GM19023 (cell line): ENCODE data around the gene AP4E1.
"Not testable (repeated sequence)": the region's sequence is repeated elsewhere in the genome, so short reads cannot be mapped to it uniquely, and the experiment has no call there.

Experiments
- ATAC-seq: cut with Tn5 transposase; IDR thresholded peaks from one replicate; pipeline ENCODE4 v1.9.1; 2021; ENCODE audit warnings: mild to moderate bottlenecking, moderate library complexity; ENCODE audit not compliant: unreplicated experiment

AP4E1 gene

DNA sequence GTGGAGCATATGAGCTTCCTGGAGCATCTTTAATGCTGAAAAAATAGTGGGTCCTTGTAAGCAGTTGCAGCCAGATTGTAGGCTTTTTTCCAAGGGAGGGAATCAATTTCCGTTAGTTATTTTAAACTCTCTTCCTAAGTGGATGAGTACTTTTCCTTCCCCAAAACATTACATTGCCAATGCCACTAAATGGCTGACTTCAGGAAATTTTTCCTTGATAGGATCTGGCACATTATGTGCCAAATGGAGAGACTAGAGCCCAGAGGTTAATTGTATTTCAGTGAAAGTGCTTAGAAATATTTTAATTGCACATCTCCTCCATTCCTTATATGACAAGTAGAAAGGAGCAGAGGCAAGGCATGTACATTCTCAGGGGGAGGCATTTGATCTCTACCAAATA lies 102.7 kb downstream of the AP4E1 start:
- no peak for ATAC-seq

DNA sequence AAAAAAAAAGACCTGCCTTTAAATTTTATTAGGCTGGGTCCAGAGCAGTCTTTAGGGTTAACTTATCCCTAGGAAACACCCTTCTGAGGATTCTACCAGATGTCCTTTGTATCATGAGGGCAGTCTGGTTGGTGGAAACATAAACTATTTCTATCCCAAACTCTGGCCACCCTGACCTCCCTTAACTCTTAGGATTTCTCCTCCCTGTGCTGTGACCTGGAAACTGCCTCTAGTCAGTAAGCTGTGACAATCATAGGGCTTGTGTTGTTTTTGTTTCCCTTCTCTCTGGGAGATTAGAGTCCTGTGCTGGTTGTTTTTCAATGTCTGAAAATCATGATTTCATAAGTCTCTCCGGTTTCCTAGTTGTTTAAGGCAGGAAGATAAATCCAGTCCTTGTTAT lies 108.1 kb downstream of the AP4E1 start:
- ATAC-seq = no peak

DNA sequence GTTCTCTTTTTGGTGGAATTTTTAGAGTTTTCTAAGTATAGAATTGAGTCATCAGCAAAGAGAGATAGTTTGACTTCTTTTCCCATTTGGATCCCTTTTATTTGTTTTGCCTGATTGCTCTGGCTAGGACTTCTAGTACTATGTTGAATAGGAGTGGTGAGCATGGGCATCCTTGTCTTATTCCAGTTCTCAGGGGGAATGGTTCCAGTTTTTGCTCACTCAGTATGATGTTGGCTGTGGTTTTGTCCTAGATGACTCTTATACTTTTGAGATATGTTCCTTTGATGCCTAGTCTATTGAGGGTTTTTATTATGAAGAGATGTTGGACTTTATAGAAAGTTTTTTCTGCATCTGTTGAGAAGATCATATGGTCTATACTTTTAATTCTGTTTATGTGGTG lies 113.7 kb downstream of the AP4E1 start:
- ATAC-seq = no peak

DNA sequence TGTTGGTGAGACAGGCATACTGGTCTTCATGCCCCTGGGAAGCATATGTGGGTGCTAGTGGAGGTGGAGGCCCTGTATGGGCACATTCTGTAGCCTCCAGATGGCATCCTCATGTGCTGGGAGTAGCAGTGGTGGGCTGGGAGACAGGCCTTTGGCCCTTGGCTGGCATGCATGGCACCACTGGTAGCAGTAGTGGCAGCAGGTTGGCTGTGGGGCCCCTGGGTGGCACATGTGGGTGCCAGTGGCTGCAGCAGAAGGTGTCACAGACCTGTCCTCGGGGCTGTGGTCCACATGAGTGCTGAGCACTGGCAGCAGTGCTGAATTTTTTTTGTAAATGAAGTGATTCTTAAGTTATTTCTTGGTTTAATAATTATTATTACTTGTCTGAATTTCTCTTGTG lies 115.0 kb downstream of the AP4E1 start:
- ATAC-seq = no peak

DNA sequence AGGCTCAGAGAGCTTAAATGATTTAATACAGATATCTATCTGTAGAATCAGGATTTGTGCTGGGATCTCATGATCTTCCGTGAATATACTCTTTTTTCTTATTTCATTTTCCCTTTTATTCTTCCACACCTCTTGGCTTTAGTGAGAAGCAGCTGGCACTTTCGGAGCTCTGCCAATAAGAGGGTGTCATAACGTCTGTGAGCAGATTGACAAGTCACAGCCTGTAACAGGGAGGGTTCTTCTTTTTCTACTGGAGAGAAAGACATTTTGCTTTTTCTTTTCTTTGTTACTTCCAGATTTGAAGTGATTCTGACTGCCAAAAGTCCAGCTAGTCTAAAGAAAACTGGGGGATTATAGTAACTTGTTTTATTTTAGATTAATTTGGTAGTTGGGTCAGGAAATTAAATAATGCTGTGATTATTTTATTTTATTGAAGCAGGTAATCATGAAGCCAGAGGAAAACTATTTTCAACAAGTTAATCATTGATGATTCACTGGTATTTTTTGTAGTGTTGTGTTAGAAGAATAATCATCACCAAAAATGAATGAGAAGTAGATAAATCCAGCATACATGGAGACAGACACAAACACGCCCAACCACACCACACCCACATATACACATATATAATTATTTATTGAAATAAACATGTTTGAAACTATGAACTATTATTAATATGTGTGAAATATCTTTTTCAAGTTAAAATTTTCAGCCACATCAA lies 116.4 kb downstream of the AP4E1 start:
- ATAC-seq = no peak

DNA sequence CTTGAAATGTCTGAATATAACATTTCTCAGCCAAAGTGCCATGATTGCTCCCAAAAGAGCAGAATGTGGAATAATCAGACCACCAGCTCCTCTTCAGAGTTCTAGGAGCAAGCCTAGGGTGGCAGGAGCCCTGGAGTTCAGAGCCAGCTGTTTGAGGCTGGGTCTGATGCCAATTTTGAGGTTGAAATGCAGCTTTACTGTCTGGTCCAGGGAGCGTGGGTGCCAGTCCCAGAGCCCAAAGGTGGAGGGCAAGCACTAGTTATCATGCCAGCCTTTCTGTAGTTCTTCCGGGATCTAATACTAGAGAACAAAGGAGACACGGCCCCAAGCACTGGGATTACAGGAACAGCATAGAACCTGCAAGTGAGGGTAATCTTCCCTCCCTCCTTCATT lies 117.0 kb downstream of the AP4E1 start:
- ATAC-seq = no peak

DNA sequence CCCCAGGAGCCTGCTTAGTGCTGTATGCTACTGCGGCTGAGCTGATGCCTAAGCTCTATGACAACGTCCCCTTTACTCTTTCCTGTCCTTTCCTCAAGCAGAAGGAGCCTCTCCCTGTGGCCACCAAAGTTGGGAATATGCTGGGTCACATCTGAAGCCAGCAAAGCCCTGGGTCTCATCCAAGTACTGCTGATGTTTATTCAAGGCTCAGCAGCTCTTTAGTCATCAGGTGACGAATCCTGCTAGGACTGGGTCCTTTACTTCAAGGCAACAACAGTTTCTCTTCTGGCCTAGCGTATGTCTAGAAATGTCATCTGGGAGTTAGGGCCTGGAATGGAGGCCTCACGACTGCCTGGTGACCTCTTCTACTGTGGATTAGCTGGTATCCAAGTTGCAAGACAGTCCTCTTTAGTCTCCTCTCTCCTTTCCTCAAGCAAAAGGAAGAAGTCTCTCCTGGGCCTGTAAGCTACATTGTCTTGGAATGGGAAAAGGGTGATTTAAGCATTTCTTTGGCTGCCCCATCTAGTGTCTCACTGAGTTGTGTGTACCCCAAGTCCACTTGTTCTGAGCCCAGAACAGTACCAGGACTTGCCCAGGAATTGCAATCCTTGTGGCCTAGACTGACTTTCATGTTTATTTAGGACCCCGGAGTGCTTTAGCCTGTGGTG lies 122.3 kb downstream of the AP4E1 start:
- no peak for ATAC-seq

DNA sequence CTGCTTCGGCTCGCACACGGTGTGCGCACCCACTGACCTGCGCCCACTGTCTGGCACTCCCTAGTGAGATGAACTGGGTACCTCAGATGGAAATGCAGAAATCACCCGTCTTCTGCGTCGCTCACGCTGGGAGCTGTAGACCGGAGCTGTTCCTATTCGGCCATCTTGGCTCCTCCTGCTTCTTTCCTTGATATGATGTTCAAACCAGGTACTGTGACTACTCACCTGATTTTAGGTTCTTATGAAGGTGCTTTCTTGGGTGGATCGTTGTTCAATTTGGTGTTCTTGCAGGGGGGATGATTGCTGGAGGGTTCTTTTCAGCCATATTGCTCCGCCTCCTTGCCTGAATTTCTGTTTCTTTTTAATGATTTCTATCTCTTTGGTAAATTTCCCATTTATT lies 129.0 kb downstream of the AP4E1 start:
- ATAC-seq = not testable (repeated sequence)

DNA sequence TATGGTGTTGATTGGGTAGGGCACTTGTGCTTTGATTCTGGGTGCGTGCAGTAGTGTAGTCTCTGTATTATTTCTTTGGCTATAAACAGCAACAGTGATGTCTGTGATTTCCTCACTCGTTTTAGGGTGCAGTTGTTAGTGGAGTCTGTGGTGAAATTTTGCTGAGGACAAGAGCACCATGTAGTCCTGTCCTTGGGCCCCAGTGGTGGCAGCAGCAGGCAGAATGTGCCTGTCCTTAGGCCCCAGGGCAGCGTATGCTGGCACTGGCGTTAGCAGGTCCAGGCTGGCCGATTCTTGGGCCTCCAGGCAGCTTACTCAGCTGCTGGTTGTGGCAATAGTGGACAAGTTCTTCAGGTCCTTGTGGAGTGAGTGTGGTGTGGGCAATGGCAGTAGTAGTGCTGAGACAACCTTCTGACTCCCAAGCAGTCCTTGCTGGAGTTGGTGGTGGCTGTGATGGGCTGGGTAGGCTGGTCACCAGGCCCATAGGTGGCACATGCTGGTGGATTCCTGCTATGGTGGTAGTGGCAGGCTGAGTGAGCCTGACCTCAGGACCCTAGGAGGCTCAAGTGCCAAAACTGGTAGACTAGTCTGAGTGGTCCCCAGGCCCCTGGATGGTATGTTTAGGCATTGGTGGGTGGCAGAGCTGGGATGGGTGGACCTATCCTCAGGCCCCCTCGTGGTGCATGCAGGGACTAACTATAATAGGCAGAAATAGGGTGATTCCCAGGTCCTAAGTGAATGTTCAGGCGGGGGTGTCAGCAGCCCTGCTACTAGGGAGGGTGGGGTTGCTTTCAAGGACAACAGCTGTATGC lies 129.9 kb downstream of the AP4E1 start:
- no peak for ATAC-seq

DNA sequence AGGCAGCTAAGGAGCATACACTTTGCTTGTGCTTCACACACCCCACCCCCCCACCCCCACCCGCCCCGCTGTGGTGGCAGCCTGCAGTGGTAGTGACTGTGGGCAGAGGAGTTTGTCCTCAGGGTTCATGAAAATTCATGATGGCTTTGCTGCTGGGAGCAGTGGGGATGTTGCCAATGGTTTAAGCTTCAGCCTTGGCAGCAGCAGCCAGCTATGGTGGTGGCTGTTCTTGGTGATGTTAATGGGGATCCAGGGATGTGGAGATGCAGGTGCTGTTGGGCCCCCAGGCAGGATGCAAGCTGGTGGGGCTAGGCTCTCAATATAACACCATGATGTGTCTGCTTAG lies 130.5 kb downstream of the AP4E1 start:
- no peak for ATAC-seq

DNA sequence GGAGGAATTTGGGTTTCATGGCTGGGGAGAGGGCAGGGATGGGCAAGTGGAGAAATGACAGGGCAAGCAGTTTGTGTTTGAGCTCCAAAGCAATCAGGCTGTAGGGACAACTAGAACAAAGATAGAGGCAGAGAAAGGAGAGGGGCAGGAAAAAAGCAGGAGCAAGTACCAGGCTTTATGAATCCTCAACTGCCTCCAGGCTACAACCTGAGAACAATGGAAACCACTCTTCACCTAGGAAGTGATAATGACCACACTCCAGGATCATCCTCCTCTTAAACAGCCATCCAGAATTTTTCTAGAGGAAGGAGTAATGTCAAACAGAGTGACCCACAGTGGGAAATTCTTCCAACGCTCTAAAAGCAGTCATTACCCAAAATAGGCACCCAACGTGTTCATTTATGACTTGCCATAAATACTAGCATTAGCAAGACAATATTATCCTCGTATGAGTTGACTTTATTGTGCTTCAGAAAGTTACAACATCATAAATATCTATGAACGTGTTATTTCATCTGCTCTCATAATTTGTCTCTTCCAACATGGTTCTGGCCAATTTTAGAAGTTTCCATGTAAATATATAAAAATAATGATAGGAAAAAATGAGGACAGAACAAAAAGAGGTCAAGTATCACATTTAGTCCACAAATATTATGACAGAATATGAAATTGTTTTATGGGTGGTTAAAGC lies 135.7 kb downstream of the AP4E1 start:
- ATAC-seq = no peak

DNA sequence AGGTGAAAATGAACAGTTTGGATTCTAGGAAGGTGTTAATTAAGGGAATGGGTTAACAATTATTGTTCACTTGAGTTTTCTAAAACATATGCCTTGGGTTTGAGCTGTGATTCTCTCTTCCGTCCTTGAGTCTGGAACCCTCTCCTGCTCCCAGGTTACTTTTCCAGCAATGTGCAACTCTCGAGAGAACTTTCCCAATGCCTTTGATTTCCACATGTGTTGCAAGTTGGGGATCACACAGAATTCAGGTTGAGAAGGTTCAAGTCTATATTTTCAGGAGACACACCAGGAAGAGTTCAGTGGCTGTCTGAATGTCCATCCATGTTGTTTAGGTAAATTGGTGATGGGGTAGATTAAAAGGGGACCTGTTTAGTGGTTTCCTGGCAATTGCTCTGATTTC lies 137.5 kb downstream of the AP4E1 start:
- no peak for ATAC-seq

DNA sequence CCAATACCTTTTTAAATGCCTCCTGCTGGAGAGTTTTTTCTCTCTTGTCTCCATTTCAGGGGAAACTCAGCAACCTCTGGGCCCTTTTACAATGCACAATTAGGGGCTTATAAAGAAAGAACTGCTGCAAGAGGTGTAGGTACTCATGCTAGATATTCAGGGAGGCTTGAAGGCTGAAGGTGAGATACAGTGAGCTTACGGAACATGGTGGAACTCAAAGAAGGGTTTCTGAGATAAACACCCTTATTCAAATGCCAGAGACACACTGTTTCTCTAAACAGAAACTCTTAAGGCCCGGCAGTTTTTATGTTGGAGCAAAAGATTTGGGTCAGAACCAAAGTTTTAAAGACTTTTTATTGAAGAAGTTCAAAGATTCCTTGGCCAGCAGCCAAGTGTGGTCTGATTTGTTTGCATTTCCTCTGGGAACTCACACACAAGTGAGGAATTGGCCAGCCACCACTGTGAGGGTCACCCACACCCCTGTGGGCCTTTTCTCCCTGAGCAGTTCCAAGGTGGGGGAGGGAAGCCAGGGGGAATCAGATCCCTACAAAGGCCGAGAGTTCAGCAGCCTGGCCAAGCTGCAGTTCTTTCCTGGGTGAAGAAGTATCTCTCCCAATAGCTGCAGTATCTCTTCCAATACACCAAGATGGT lies 138.4 kb downstream of the AP4E1 start:
- no peak for ATAC-seq

DNA sequence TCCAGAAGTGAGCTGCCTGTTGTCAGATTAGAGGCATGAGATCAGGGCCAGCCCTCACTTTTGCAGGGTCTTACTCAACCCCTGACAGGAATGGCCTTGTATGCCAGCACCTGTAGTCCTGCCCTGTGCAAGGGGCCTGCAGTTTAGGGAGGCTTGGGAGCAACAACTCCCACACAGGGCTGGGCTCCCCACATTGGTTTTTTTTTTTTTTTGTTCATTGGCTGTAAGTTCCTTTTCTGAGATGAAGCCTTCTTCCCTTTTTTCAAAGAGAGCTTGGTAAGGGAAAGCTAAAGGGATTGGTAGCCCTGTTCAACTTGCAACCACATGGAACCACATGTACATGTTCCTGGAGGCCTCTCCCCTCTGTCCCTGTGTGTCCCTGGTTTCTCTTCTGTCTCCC lies 139.8 kb downstream of the AP4E1 start:
- no peak for ATAC-seq

DNA sequence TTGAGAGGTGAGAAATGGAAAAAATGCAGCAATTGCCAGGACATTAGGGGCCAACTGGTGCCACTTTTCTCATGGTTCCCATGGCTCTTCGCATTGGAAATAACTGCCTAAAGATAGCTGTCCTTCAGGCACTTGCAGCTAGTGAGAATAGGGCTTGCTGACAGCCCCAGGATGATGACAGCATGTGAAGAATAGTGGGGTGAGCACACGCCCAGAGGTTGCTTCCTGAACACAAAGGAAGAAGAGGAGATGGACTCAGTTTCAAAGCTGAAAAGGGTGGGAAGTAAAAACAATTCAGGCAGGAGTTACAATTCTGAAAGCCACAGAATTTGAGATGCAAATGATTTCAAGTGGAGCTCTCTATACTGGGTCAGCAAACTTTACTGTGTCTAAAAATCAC lies 140.6 kb downstream of the AP4E1 start:
- ATAC-seq = no peak

DNA sequence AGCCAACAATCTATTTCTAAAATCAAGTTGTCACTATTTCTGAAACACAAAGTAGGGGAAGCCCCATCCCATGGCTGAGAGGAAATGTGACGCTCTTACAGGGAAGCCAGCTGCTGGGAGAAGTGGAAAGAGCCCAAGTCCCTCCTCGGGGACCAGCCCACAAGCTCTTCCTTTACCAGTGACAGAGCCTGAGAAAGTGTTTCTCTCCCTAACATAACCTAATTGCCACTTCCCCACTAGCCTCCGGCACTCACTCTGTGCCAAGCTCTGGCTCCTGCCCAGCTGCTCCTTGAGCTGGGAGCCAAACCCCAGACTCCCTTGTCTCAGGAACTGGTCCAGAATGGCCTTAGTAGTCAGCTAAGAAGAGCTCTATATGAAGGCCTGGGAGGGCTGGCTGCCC lies 143.3 kb downstream of the AP4E1 start:
- ATAC-seq = no peak

DNA sequence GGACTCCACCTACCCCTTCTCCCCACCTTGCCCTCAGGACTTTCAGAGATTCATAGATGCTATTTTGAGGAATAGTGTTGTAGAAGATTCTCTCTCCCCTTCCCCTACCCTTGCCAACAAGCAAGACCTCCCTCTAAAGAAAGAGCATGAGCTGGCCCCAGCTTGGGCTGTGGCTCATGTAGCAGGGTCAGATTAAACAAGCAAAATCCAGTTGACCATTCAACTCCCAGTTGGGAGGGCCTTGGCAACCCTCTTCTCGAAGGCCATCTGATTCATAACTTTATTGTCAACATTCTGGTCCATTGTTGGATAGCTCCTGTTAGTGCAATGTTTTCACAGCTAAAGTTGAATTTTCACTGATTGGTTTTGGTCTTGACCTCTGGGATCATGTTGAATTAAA lies 145.1 kb downstream of the AP4E1 start:
- no peak for ATAC-seq

DNA sequence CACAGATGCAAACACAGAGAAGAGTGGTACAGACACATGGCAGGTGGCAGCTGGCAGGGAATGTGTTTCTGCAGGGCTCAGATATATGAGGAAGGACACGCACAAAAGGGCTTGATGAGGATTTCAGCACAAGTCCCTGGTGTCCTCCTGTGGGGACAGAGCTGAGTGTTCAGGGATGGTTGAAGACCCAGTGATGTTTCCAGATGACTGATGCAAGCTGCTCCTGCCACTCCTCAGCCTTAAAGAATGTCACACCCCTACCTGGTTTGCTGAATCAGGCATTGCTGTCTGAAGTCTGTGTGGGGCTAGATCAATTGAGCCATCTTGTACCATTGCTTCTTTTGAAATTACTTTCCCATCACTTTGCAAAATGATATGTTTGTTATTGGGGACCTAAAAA lies 146.1 kb downstream of the AP4E1 start:
- no peak for ATAC-seq
